H1 (cell line): Measurements from ENCODE around the gene SMARCA2. TPM values are rescaled to one million over a fixed set of nuclear protein-coding genes. Genes with fewer than 3 reads are reported as not detected.

Experiments
- CTCF ChIA-PET: fragments of 300-600 bp; sonication (Branson Sonifier 250); formaldehyde crosslinking; loops from one replicate; lab custom pipeline; 2021; ENCODE audit not compliant: partially characterized antibody; lab: Charles Lee
- POLR2A ChIA-PET: fragments of 300-600 bp; sonication (Branson Sonifier 250); formaldehyde crosslinking; loops from one replicate; lab custom pipeline; 2021; ENCODE audit warnings: inconsistent platforms; ENCODE audit not compliant: partially characterized antibody; lab: Charles Lee
- DNase-seq, 2 experiments: peaks; one replicate each; pipeline versions ENCODE4 v3.0.0 to v3.0.0-alpha.2; 2010 to 2022; ENCODE audit warnings: low spot score in 2 of 2, low read depth in 1 of 2, mixed read lengths in 1 of 2
- FAIRE-seq: peaks from 2 replicates; lab custom pipeline; 2011; peaks lifted over from hg19 to GRCh38; lab: Jason Lieb, UNC
- H2AFZ ChIP-seq: 2 replicates; pipeline ENCODE4 v1.8.1; 2012; ENCODE audit warnings: low read length, inconsistent platforms
- H2AK5ac ChIP-seq: 2 replicates; pipeline ENCODE4 v1.6.1; 2013; ENCODE audit warnings: low read depth, low read length
- H2BK120ac ChIP-seq: replicated peaks from 2 replicates; pipeline ENCODE3; 2013; ENCODE audit warnings: low read depth, low read length, inconsistent platforms
- H2BK12ac ChIP-seq: 2 replicates; pipeline ENCODE4 v1.6.1; 2013; ENCODE audit warnings: low read depth, low read length
- H2BK15ac ChIP-seq: 2 replicates; pipeline ENCODE4 v1.6.1; 2013; ENCODE audit warnings: low read length
- H2BK20ac ChIP-seq: 2 replicates; pipeline ENCODE4 v1.6.1; 2013; ENCODE audit warnings: low read length
- H2BK5ac ChIP-seq: 2 replicates; pipeline ENCODE4 v1.6.1; 2013; ENCODE audit warnings: low read depth, low read length
- H3K14ac ChIP-seq: 2 replicates; pipeline ENCODE4 v1.6.1; 2013; ENCODE audit warnings: inconsistent platforms; ENCODE audit not compliant: insufficient read length
- H3K18ac ChIP-seq: 2 replicates; pipeline ENCODE4 v1.6.1; 2013; ENCODE audit warnings: low read length; ENCODE audit errors: extremely low read depth
- H3K23ac ChIP-seq: 2 replicates; pipeline ENCODE4 v1.6.1; 2013; ENCODE audit warnings: inconsistent platforms; ENCODE audit not compliant: insufficient read length
- H3K23me2 ChIP-seq: 2 replicates; pipeline ENCODE4 v1.6.1; 2013; ENCODE audit warnings: low read depth, low read length
- H3K27ac ChIP-seq: 2 replicates; pipeline ENCODE4 v1.6.1; 2011; ENCODE audit warnings: low read depth, low read length, inconsistent platforms
- H3K27me3 ChIP-seq, 4 experiments: replicated peaks in 1 of 4; 1 replicate in 1 of 4; 2 replicates in 3 of 4; pipeline versions ENCODE4 v1.6.1 to v1.8.1; 2011 to 2013; ENCODE audit warnings: low read length in 3 of 4, mild to moderate bottlenecking in 3 of 4, inconsistent platforms in 2 of 4, mixed read lengths in 2 of 4, moderate library complexity in 1 of 4; ENCODE audit not compliant: control insufficient read depth in 3 of 4, insufficient read depth in 3 of 4; ENCODE audit errors: extremely low read depth in 1 of 4
- H3K36me3 ChIP-seq, 4 experiments: 2 replicates each; pipeline versions ENCODE4 v1.6.1 to v1.8.1; 2011 to 2013; ENCODE audit warnings: mild to moderate bottlenecking in 4 of 4, low read length in 3 of 4, moderate library complexity in 2 of 4, control low read depth in 1 of 4, inconsistent platforms in 1 of 4; ENCODE audit not compliant: insufficient read depth in 4 of 4, control insufficient read depth in 2 of 4
- H3K4ac ChIP-seq: replicated peaks from 2 replicates; pipeline ENCODE3; 2013; ENCODE audit warnings: low read length, low read depth, mixed read lengths, inconsistent platforms; ENCODE audit not compliant: insufficient read length
- H3K4me1 ChIP-seq, 4 experiments: replicated peaks in 1 of 4; 1 replicate in 1 of 4; 2 replicates in 3 of 4; pipeline versions ENCODE4 v1.6.1 to v1.8.1; 2011 to 2013; ENCODE audit warnings: low read length in 3 of 4, inconsistent platforms in 2 of 4, mixed read lengths in 1 of 4; ENCODE audit not compliant: insufficient read depth in 4 of 4, control insufficient read depth in 3 of 4
- H3K4me2 ChIP-seq, 2 experiments: 2 replicates each; pipeline versions ENCODE4 v1.6.1 to v1.8.1; 2011 to 2013; ENCODE audit warnings: low read depth in 2 of 2, low read length in 2 of 2, control low read depth in 1 of 2, inconsistent platforms in 1 of 2, mild to moderate bottlenecking in 1 of 2; ENCODE audit not compliant: insufficient read depth in 1 of 2
- H3K4me3 ChIP-seq, 4 experiments: fragments of 200-600, 300-600 bp in 1 of 4; sonication (generic), shearing (Covaris generic), sonication (Bioruptor Twin) in 1 of 4; 2 replicates each; pipeline versions ENCODE4 v1.5.1 to v1.8.1; 2011 to 2016; ENCODE audit warnings: low read length in 4 of 4, low read depth in 3 of 4, control low read depth in 2 of 4, inconsistent platforms in 2 of 4, mild to moderate bottlenecking in 2 of 4, mixed read lengths in 1 of 4, moderate library complexity in 1 of 4; ENCODE audit not compliant: insufficient read depth in 2 of 4; ENCODE audit errors: extremely low read depth in 1 of 4
- H3K56ac ChIP-seq: replicated peaks from 2 replicates; pipeline ENCODE3; 2013; ENCODE audit warnings: low read depth, mild to moderate bottlenecking, mixed read lengths, low read length, inconsistent platforms; ENCODE audit not compliant: insufficient read length
- H3K79me1 ChIP-seq: 2 replicates; pipeline ENCODE4 v1.6.1; 2013; ENCODE audit warnings: low read depth, low read length, control low read depth
- H3K79me2 ChIP-seq, 2 experiments: 2 replicates each; pipeline versions ENCODE4 v1.6.1 to v1.8.1; 2012 to 2013; ENCODE audit warnings: low read length in 2 of 2, mild to moderate bottlenecking in 2 of 2, inconsistent platforms in 1 of 2; ENCODE audit not compliant: insufficient read depth in 2 of 2, control insufficient read depth in 1 of 2
- H3K9ac ChIP-seq, 4 experiments: replicated peaks in 1 of 4; 1 replicate in 1 of 4; 2 replicates in 3 of 4; pipeline versions ENCODE4 v1.6.1 to v1.8.1; 2011 to 2013; ENCODE audit warnings: low read depth in 3 of 4, low read length in 3 of 4, control low read depth in 2 of 4, mild to moderate bottlenecking in 2 of 4, moderate library complexity in 2 of 4, inconsistent platforms in 1 of 4; ENCODE audit errors: extremely low read depth in 1 of 4
- H3K9me3 ChIP-seq, 2 experiments: 2 replicates each; pipeline versions ENCODE4 v1.6.1 to v1.8.1; 2012 to 2013; ENCODE audit warnings: mild to moderate bottlenecking in 2 of 2, moderate library complexity in 2 of 2, control low read depth in 1 of 2, inconsistent platforms in 1 of 2, low read depth in 1 of 2, low read length in 1 of 2, mixed read lengths in 1 of 2; ENCODE audit not compliant: insufficient read depth in 2 of 2
- H4K20me1 ChIP-seq, 2 experiments: replicated peaks in 1 of 2; 2 replicates each; pipeline versions ENCODE3 to v1.8.1; 2011 to 2013; ENCODE audit warnings: inconsistent platforms in 2 of 2, low read length in 2 of 2, mild to moderate bottlenecking in 1 of 2; ENCODE audit not compliant: insufficient read depth in 2 of 2, control insufficient read depth in 1 of 2
- H4K5ac ChIP-seq: 2 replicates; pipeline ENCODE4 v1.6.1; 2013; ENCODE audit warnings: low read length, low read depth, mixed read lengths, inconsistent platforms; ENCODE audit not compliant: insufficient read length
- H4K8ac ChIP-seq: 2 replicates; pipeline ENCODE4 v1.8.0; 2013; ENCODE audit warnings: mild to moderate bottlenecking, moderate library complexity, low read length, inconsistent platforms; ENCODE audit not compliant: insufficient read depth; ENCODE audit errors: extremely low read depth
- H4K91ac ChIP-seq: replicated peaks from 2 replicates; pipeline ENCODE3; 2013; ENCODE audit warnings: low read length, mixed read lengths, inconsistent platforms; ENCODE audit not compliant: insufficient read length
- ATF2 ChIP-seq: IDR thresholded peaks from 2 replicates; pipeline ENCODE4 v1.6.1; 2012; ENCODE audit warnings: low read length, inconsistent platforms
- HDAC2 ChIP-seq, 2 experiments: fragments of 300-600 bp in 1 of 2; sonication (generic) in 1 of 2; IDR thresholded peaks; 2 replicates each; pipeline ENCODE4 v1.6.1; 2011 to 2012; ENCODE audit warnings: low read depth in 2 of 2, low read length in 2 of 2, mild to moderate bottlenecking in 2 of 2, moderate library complexity in 2 of 2, borderline replicate concordance in 1 of 2, inconsistent platforms in 1 of 2
- POLR2A ChIP-seq, 2 experiments: IDR thresholded peaks; 1 replicate in 1 of 2; 2 replicates in 1 of 2; pipeline ENCODE4 v1.6.1; 2011; ENCODE audit warnings: low read depth in 2 of 2, low read length in 2 of 2, mild to moderate bottlenecking in 2 of 2; ENCODE audit errors: control extremely low read depth in 1 of 2
- POLR2AphosphoS5 ChIP-seq: IDR thresholded peaks from 2 replicates; pipeline ENCODE4 v1.6.1; 2011; ENCODE audit warnings: low read depth, low read length
- POU5F1 ChIP-seq: IDR thresholded peaks from 2 replicates; pipeline ENCODE4 v1.6.1; 2011; ENCODE audit warnings: low read depth, mild to moderate bottlenecking, low read length, moderate library complexity
- SP1 ChIP-seq: IDR thresholded peaks from 2 replicates; pipeline ENCODE4 v1.6.1; 2011; ENCODE audit warnings: low read depth, low read length
- TAF7 ChIP-seq: optimal IDR thresholded peaks from 2 replicates; pipeline ENCODE3; 2011; ENCODE audit warnings: low read depth, mild to moderate bottlenecking, inconsistent platforms, low read length, moderate library complexity, borderline replicate concordance
- YY1 ChIP-seq: IDR thresholded peaks from 2 replicates; pipeline ENCODE4 v1.6.1; 2011; ENCODE audit warnings: low read depth, mild to moderate bottlenecking, low read length
- WGBS, 2 experiments: shearing (Covaris generic) in 1 of 2; methylation state at CpG; one replicate each; pipeline versions ENCODE4 v1.1.6 to v1.1.7; 2013 to 2015; ENCODE audit warnings: low lambda C conversion rate in 2 of 2, mixed read lengths in 2 of 2, inconsistent platforms in 1 of 2, low coverage in 1 of 2, missing lambda C conversion rate in 1 of 2; ENCODE audit not compliant: insufficient replicate concordance in 2 of 2, insufficient coverage in 1 of 2, insufficient read length in 1 of 2; ENCODE audit errors: extremely low coverage in 1 of 2, missing lambda C conversion rate in 1 of 2; 5-methylcytosine and 5-hydroxymethylcytosine counted together
- polyA plus RNA-seq, 7 experiments: library from polyadenylated mRNA; depleted of rRNA in 3 of 7; stranded (reverse) in 5 of 7; unstranded in 2 of 7; fragments of >200 nt in 5 of 7; fragments of 200-250 nt in 2 of 7; gene quantifications; 1 replicate in 5 of 7; 2 replicates in 1 of 7; 4 replicates in 1 of 7; pipeline versions ENCODE4 v1.2.1 to v1.2.3, GENCODE V29; 2011 to 2013; ENCODE audit warnings: missing spikeins in 2 of 7, mixed read lengths in 2 of 7
- total RNA-seq: library from RNA; stranded (reverse); fragmentation: NEBNext Ultra II Directional; extraction: Animal tissue kit (Norgen Biotek cat#: 25700); gene quantifications from 2 replicates; pipeline ENCODE4 v1.2.1, GENCODE V29; 2021
- TF ChIP-seq, protein P1 (sequence below): IDR thresholded peaks from 2 replicates; pipeline ENCODE4 v1.6.1; 2011; ENCODE audit warnings: low read depth, mild to moderate bottlenecking, low read length; ENCODE audit not compliant: insufficient read depth
- TF ChIP-seq, protein P2 (sequence below): IDR thresholded peaks from 2 replicates; pipeline ENCODE4 v1.6.1; 2012; ENCODE audit warnings: inconsistent platforms
- TF ChIP-seq, protein P3 (sequence below): IDR thresholded peaks from 2 replicates; pipeline ENCODE4 v1.6.1; 2012; ENCODE audit warnings: inconsistent platforms

Gene SMARCA2
- total and polyA plus RNA-seq, 2 of the 8 experiments (the other 6 are each of a cell fraction or from before 2014, with no cell fraction given) = 6.3 to 21.7 TPM

- Histone ChIP-seq H3K18ac (no peak overlapping the region), H3K36me3 (no peaks in the 10 kb centered on the region), H3K4me2 (no peak overlapping the region), H3K79me1 (no peaks in the 10 kb centered on the region), H4K5ac (no peak overlapping the region), H2AFZ (no peak overlapping the region), H2BK120ac (no peak overlapping the region), H3K23me2 (no peaks in the 10 kb centered on the region), H3K9me3 (no peaks in the 10 kb centered on the region), H2BK5ac (no peak overlapping the region), H3K79me2 (no peaks in the 10 kb centered on the region), H4K8ac (no peak overlapping the region), H3K4me3 (no peak overlapping the region), H2BK20ac (no peak overlapping the region), H3K27me3 (no peaks in the 10 kb centered on the region), H3K23ac (no peak overlapping the region), H3K4ac (no peak overlapping the region), H4K20me1 (no peaks in the 10 kb centered on the region), H2AK5ac (no peak overlapping the region), H2BK15ac (no peak overlapping the region), H3K56ac (no peak overlapping the region), H3K9ac (no peak overlapping the region), H3K4me1 (peaks cover 0 to 8% (median 3%) of the 10 kb centered on the region in 4 experiments; a peak in 2 of 7 replicates), H4K91ac (no peak overlapping the region), H2BK12ac (no peak overlapping the region), H3K14ac (no peak overlapping the region), H3K27ac (no peak overlapping the region)
- ChIA-PET POLR2A (no interaction called here), CTCF (no interaction called here)
- no peak for DNase-seq
- FAIRE-seq = no peak
- 80% methylated on average over 2 of the region's 2 CpGs; no CpG with 5 or more reads in 1 of the 2 experiments for WGBS, 2 experiments
- TF ChIP-seq, protein P1, sequence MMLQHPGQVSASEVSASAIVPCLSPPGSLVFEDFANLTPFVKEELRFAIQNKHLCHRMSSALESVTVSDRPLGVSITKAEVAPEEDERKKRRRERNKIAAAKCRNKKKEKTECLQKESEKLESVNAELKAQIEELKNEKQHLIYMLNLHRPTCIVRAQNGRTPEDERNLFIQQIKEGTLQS = no peak
- TF ChIP-seq POLR2A (IDR thresholded peaks at IDR 0.05; ENCODE audit: control extremely low read depth in 1 of 2, low read depth in 2 of 2, low read length in 2 of 2) (no peak), POU5F1 (no peak), POLR2AphosphoS5 (no peak), SP1 (no peak), ATF2 (no peak), HDAC2 (IDR thresholded peaks at IDR 0.05; ENCODE audit: borderline replicate concordance in 1 of 2, low read depth in 2 of 2, low read length in 2 of 2) (no peak), TAF7 (no peak), YY1 (no peak)
- TF ChIP-seq, protein P2, sequence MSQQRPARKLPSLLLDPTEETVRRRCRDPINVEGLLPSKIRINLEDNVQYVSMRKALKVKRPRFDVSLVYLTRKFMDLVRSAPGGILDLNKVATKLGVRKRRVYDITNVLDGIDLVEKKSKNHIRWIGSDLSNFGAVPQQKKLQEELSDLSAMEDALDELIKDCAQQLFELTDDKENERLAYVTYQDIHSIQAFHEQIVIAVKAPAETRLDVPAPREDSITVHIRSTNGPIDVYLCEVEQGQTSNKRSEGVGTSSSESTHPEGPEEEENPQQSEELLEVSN = no peak
- TF ChIP-seq, protein P3, sequence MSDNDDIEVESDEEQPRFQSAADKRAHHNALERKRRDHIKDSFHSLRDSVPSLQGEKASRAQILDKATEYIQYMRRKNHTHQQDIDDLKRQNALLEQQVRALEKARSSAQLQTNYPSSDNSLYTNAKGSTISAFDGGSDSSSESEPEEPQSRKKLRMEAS = no peak
These were observed 14.6 kb downstream of the SMARCA2 start for GRCh38 chr9:2029666-2030170.
